Heart left ventricle (tissue), 13 donors: Measurements from ENCODE around the gene TXNDC15.
"Not testable (repeated sequence)": the region's sequence is repeated elsewhere in the genome, so short reads cannot be mapped to it uniquely, and the experiment has no call there.

Source experiments
- POLR2A ChIP-seq, 2 donors: fragments of 450-650 bp; IDR thresholded peaks; one replicate each; pipeline ENCODE4 v1.6.1; 2017; ENCODE audit warnings: antibody characterized with exemption in 2 of 2, mild to moderate bottlenecking in 2 of 2, moderate library complexity in 2 of 2
- TF ChIP-seq, protein P1 (sequence below), 12 donors: fragments of 200-600 bp; sonication (generic) in 4 of 12; IDR thresholded peaks; one replicate each; pipeline versions ENCODE4 v1.5.0 to v1.8.0; 2018 to 2022; ENCODE audit warnings: antibody characterized with exemption in 12 of 12, mild to moderate bottlenecking in 5 of 12
- donor health status: ischemic (EF 13 %, LVEDD 7.1; RV severe dilation, severe dysfunction).
- donor health status: DM: no; HTN: yes; CAD: no.
- donor health status: DM: no; HTN: no; CAD: no.
- donor health status: ischemic (EF 25% LVEDD 6.9; RV normal size, moderate dysfunction).
- donor health status: ischemic (EF 25% LVEDD 5.7; RV mildly dilated, moderate dysfunction).
- donor health status: ischemic (EF 35%, LVEDD 5.7; RV mildly dilated, moderate dysfunction).
- donor health status: nonischemic (EF 11% LVEDD 7.7; RV severe dilation, severe dysfunction).
- donor health status: DM: yes; HTN: yes; CAD: no.
- donor health status: PGD.
- donor health status: ischemic (EF 29% LVEDD 5.4; RV normal size, mild dysfunction).
- donor health status: nonischemic (EF 23%, LVEDD 6.1; RV moderate dilation, normal function).

GRCh38 chr5:134849434-134849933, 24.7 kb upstream of the TXNDC15 start:
- TF ChIP-seq, protein P1, sequence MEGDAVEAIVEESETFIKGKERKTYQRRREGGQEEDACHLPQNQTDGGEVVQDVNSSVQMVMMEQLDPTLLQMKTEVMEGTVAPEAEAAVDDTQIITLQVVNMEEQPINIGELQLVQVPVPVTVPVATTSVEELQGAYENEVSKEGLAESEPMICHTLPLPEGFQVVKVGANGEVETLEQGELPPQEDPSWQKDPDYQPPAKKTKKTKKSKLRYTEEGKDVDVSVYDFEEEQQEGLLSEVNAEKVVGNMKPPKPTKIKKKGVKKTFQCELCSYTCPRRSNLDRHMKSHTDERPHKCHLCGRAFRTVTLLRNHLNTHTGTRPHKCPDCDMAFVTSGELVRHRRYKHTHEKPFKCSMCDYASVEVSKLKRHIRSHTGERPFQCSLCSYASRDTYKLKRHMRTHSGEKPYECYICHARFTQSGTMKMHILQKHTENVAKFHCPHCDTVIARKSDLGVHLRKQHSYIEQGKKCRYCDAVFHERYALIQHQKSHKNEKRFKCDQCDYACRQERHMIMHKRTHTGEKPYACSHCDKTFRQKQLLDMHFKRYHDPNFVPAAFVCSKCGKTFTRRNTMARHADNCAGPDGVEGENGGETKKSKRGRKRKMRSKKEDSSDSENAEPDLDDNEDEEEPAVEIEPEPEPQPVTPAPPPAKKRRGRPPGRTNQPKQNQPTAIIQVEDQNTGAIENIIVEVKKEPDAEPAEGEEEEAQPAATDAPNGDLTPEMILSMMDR (IDR thresholded peaks at IDR 0.05) = not testable (repeated sequence)
- TF ChIP-seq POLR2A (IDR thresholded peaks at IDR 0.05) = not testable (repeated sequence)
